ENCODE measurements around the gene ZNF346. TPM values are rescaled to one million over a fixed set of nuclear protein-coding genes. Genes with fewer than 3 reads are reported as not detected.

The ZNF346 gene
- total and polyA plus RNA-seq, 2 of the 13 experiments (the other 11 are each of a cell fraction or from before 2014, with no cell fraction given): 8.6 to 19.4 TPM

GRCh38 chr5:177070536-177071191 lies 48.2 kb downstream of the ZNF346 start (continued):
- TF ChIP-seq, protein P1, sequence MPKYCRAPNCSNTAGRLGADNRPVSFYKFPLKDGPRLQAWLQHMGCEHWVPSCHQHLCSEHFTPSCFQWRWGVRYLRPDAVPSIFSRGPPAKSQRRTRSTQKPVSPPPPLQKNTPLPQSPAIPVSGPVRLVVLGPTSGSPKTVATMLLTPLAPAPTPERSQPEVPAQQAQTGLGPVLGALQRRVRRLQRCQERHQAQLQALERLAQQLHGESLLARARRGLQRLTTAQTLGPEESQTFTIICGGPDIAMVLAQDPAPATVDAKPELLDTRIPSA (CRISPR knock-in tag; IDR thresholded peaks at IDR 0.05; ENCODE audit: borderline replicate concordance): no peak
- TF ChIP-seq ZNF264 (CRISPR knock-in tag; IDR thresholded peaks at IDR 0.05): no peak
- TF ChIP-seq ZNF484 (CRISPR knock-in tag; IDR thresholded peaks at IDR 0.05; ENCODE audit: borderline replicate concordance, low read depth): no peak

DNA sequence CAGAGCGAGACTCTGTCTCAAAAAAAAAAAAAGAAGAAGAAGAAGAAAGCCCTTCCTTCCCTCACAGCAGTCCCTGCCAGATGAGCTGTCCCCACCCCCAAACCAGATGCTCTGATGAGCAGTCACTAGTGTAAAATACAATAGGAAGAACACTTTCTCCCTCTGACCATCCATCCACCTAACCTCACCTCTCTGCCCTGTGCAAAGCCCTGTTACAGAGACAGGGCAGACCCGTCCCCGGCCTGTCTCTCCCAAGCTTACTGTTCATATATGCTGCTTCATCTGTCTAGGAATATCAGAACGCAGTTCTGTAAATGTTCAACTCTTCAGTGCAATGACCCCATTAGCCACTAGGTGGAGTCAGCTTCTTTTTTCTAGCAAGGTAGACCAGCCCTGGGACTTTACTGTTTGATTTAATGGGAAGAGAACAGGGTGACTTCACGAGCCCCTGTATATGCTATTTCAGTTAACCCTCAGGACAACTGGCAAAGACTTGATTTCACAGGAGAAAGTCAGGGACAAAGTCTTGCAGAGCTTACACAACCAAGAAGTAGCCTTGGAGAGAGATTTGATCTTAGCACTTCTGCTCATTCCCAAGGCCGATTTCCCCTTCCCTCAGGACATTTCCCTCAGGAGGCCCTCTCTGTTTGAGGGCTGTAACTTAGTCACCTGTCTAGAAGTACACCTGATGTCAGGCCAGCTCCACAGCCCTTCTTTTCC lies 49.3 kb downstream of the ZNF346 start:
- peak overlapping the region; percentile 37; the same call in 1 of the 2 replicates for H3K4me2 ChIP-seq (ENCODE audit: low read depth, low read length)
- peaks cover 16% of the 10 kb centered on the region for H3K4me1 ChIP-seq (ENCODE audit: insufficient read depth, low read length)
- POLR2A ChIA-PET: interaction anchor here (0.9 to 13.3 kb wide), 6 partner anchors 15 to 43 kb away, joined by 3 to 119 read pairs (median 4); partner anchors contain the start of gene FGFR4
- no peak overlapping the region for H2AFZ ChIP-seq (ENCODE audit: low read length)
- intact Hi-C loops (cut with micrococcal nuclease; ENCODE audit: unreplicated experiment): loop anchor here (1.0 kb wide), 1 partner anchor 40 kb away; no protein-coding TSS in a partner anchor
- CTCF ChIA-PET (ENCODE audit: low intra/inter-chr PET ratio, low total read pairs): interaction anchor here (2.1 to 2.4 kb wide), 2 partner anchors 37 to 41 kb away, joined by 12 to 54 read pairs; no protein-coding TSS in a partner anchor
- no peaks in the 10 kb centered on the region for H3K9me3 ChIP-seq (ENCODE audit: low read length)
- in situ Hi-C loops (cut with HindIII; ENCODE audit: extremely low pct_ligation_motif_present, low pct_unique_long_range_greater_than_20kb): loop anchor here (5.0 kb wide), 1 partner anchor 40 kb away; no protein-coding TSS in a partner anchor
- H3K9ac ChIP-seq (ENCODE audit: insufficient read depth, low read depth, low read length): no peak overlapping the region
- no peaks in the 10 kb centered on the region for H3K36me3 ChIP-seq (replicated peaks in 1 of 2; ENCODE audit: control insufficient read depth in 1 of 2, insufficient read depth in 2 of 2, low read length in 2 of 2)
- FAIRE-seq (peak; percentile 94), ATAC-seq (peak; percentile 91), DNase-seq (ENCODE audit: low spot score) (peak; percentile 86)
- no TSS peak for BruUV-seq (replicated peaks)
- no peaks in the 10 kb centered on the region for H3K79me2 ChIP-seq (ENCODE audit: insufficient read depth, low read length)
- H4K20me1 ChIP-seq (ENCODE audit: insufficient read depth, low read length): no peaks in the 10 kb centered on the region
- H3K4me3 ChIP-seq (replicated peaks in 1 of 3; ENCODE audit: insufficient read depth in 1 of 3, low read depth in 2 of 3, low read length in 3 of 3): no peak overlapping the region
- H3K27ac ChIP-seq (ENCODE audit: extremely low read length, insufficient read depth, low read length): no peak overlapping the region
- H3K27me3 ChIP-seq (ENCODE audit: control insufficient read depth in 1 of 2, insufficient read depth in 2 of 2, low read length in 2 of 2): no peaks in the 10 kb centered on the region
- WGBS (ENCODE audit: low lambda C conversion rate): 25% methylated on average over 6 of the region's 6 CpGs
- no peak for TF ChIP-seq CHD2 (IDR thresholded peaks at IDR 0.05; ENCODE audit: low read depth, low read length)
- TF ChIP-seq ZNF598 (CRISPR knock-in tag; IDR thresholded peaks at IDR 0.05; ENCODE audit: borderline replicate concordance): no peak
- no peak for TF ChIP-seq NFKBIZ (CRISPR knock-in tag; IDR thresholded peaks at IDR 0.05)
- peak; percentile 33; the same call in 1 of the 2 replicates for TF ChIP-seq YEATS2 (CRISPR knock-in tag; IDR thresholded peaks at IDR 0.05; ENCODE audit: borderline replicate concordance)
- peak; percentile 55; the same call in 1 of the 2 replicates for TF ChIP-seq SP140L (CRISPR knock-in tag; IDR thresholded peaks at IDR 0.05; ENCODE audit: borderline replicate concordance)
- 0 out of 2 replicates have a peak, but pooled peaks have one; percentile 63 for TF ChIP-seq SMAD3 (CRISPR knock-in tag; IDR thresholded peaks at IDR 0.05)
- TF ChIP-seq, protein P2, sequence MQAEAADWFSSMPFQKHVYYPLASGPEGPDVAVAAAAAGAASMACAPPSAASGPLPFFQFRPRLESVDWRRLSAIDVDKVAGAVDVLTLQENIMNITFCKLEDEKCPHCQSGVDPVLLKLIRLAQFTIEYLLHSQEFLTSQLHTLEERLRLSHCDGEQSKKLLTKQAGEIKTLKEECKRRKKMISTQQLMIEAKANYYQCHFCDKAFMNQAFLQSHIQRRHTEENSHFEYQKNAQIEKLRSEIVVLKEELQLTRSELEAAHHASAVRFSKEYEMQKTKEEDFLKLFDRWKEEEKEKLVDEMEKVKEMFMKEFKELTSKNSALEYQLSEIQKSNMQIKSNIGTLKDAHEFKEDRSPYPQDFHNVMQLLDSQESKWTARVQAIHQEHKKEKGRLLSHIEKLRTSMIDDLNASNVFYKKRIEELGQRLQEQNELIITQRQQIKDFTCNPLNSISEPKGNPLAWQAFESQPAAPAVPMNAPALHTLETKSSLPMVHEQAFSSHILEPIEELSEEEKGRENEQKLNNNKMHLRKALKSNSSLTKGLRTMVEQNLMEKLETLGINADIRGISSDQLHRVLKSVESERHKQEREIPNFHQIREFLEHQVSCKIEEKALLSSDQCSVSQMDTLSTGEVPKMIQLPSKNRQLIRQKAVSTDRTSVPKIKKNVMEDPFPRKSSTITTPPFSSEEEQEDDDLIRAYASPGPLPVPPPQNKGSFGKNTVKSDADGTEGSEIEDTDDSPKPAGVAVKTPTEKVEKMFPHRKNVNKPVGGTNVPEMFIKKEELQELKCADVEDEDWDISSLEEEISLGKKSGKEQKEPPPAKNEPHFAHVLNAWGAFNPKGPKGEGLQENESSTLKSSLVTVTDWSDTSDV (CRISPR knock-in tag; IDR thresholded peaks at IDR 0.05): no peak
- TF ChIP-seq ARHGAP35 (CRISPR knock-in tag; IDR thresholded peaks at IDR 0.05; ENCODE audit: borderline replicate concordance): no peak
